Mucosa of stomach (tissue), 1 donor: ENCODE results near the gene SRSF6.
"Not testable (repeated sequence)": the region's sequence is repeated elsewhere in the genome, so short reads cannot be mapped to it uniquely, and the experiment has no call there.

Experiments
- H3K27me3 ChIP-seq: one replicate; pipeline ENCODE4 v1.7.0; 2013; ENCODE audit warnings: mild to moderate bottlenecking, low read length; ENCODE audit not compliant: control insufficient read depth, insufficient read depth
- H3K36me3 ChIP-seq: one replicate; pipeline ENCODE4 v1.7.0; 2013; ENCODE audit warnings: low read length; ENCODE audit not compliant: control insufficient read depth, insufficient read depth
- H3K4me1 ChIP-seq: one replicate; pipeline ENCODE4 v1.7.0; 2013; ENCODE audit warnings: mild to moderate bottlenecking, low read length; ENCODE audit not compliant: control insufficient read depth, insufficient read depth
- H3K4me3 ChIP-seq: one replicate; pipeline ENCODE4 v1.7.0; 2013; ENCODE audit warnings: low read length
- H3K9ac ChIP-seq: one replicate; pipeline ENCODE4 v1.7.0; 2013; ENCODE audit warnings: mild to moderate bottlenecking, low read length, moderate library complexity
- H3K9me3 ChIP-seq: one replicate; pipeline ENCODE4 v1.7.0; 2013; ENCODE audit warnings: mild to moderate bottlenecking, low read length, moderate library complexity; ENCODE audit not compliant: control insufficient read depth
- donor health status: Pancreatic carcinoma.

The SRSF6 gene

DNA sequence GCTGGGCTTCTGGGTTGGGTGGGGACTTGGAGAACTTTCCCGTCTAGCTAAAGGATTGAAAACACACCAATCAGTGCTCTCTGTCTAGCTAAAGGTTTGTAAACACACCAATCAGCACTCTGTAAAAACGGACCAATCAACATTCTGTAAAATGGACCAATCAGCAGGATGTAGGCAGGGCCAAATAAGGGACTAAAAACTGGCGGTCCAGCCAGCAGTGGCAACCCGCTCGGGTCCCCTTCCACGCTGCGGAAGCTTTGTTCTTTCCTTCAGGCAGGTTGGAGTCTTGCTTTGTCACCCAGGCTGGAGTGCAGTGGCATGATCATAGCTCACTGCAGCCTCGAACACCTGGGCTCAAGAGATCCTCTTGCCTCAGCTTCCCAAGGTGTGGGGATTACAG lies 1.4 kb upstream of the SRSF6 start:
- not testable (repeated sequence) for H3K4me3 ChIP-seq
- peak overlapping the region; percentile 100 for H3K9ac ChIP-seq

DNA sequence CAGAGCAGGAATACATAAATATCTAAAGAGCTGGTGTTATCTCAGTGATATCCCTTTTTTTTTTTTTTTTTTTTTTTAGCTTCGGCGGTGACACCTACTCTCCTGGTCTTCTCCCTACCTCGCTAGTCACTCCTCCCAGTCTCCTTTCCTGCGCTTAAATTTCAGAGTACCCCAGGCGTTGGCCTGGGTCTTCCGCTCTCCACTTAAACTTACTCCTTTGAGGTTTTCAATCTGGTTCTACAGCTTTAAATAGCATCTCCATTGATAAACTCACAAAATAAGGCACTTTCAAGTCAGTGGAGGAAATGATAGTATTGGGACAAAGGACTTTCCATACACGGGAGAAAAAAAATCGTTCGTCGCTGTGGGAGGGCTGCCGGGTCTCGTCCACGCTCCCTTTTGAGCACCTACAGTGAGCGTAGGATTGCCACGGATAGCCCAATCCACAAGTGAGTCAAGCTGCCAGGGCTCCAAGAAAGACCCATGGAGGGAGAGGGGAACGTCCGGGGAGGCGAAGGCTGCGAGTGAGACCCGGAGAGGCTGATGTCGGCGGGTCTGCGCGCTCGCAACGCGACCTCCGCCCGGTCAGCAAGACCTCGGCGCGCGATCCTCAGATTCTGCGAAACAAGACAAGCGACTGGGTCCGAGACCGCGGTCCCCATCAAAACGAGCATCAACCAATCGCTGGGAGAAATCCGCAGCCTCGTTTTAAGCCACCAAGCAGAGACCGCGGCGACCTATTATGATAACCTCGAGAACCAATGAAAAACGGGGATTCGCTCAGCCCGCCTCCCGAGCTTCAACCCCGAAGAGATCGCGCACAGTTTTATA lies 672 bp upstream of the SRSF6 start:
- Histone ChIP-seq H3K4me3 (peak overlapping the region; percentile 91), H3K9ac (peak overlapping the region; percentile 100), H3K27me3 (peaks cover 5% of the 10 kb centered on the region), H3K4me1 (peaks cover 9% of the 10 kb centered on the region), H3K9me3 (no peaks in the 10 kb centered on the region), H3K36me3 (no peaks in the 10 kb centered on the region)

More for the DNA sequence above, 1.4 kb upstream of the SRSF6 start:
- not testable (repeated sequence) for H3K36me3 ChIP-seq, H3K4me1 ChIP-seq, H3K9me3 ChIP-seq, H3K27me3 ChIP-seq

DNA sequence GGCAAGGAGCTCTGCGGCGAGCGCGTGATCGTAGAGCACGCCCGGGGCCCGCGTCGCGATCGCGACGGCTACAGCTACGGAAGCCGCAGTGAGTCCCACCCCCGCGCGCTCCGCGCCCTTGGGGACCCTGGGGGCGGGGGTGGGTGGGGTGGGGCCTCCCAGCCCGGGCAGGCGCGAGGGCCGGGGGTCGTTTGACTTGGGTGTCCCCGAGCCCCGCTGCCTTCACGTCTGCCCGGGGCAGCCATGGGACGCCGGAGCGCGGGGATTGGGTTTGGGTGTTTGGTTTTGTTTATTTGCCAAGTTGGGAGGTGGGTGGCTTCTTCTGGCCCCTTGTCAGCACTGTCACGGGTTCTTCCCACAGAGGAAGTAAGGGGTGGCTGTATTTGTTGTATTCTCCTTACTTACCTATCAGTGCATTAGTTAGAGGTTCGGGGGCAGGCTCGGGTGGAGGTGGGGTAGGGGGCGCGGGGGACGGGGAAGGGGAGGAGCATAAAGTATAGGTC lies 777 bp downstream of the SRSF6 start:
- Histone ChIP-seq H3K9me3 (no peaks in the 10 kb centered on the region), H3K4me3 (peak overlapping the region; percentile 91), H3K4me1 (peaks cover 9% of the 10 kb centered on the region), H3K36me3 (no peaks in the 10 kb centered on the region), H3K9ac (peak overlapping the region; percentile 100), H3K27me3 (peaks cover 5% of the 10 kb centered on the region)

DNA sequence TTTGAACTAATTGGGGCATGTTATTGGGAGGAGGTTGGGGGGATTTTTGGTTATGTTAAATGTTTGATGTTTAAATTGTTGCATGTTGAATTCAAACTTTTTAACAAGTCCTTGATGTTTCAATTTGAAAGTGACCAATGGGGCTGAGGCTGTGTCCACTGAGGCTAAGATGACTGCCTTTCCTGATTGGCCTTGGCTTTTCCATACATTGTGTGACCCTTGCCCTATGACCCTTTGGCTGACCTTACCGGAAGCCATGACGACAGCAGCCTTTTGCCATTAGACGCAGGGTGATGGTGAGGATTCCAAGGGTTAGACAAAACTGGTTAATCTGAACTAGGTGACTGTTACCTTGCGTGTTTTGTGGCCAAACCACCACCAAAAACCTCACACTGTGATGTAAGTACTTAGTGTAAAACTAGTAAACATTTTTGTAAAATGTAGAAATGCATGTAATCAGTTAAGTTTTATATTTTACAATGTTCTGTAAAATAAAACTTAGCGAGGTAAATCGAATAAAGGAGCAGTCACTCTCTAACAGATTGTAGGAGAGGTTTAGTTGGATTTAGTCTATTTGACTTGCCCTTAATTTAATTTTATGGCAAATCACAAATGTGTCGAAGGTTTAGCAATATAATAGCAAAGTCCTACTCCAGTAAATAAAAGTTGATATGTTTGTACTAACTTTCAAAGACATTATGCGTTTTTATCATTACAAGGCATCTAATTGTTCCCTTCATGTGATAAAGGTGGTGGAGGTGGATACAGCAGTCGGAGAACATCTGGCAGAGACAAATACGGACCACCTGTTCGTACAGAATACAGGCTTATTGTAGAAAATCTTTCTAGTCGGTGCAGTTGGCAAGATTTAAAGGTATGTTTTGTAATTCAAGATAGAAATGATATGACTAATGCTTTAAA lies 1.6 kb downstream of the SRSF6 start:
- peaks cover 2% of the 10 kb centered on the region for H3K36me3 ChIP-seq
- no peaks in the 10 kb centered on the region for H3K9me3 ChIP-seq
- peaks cover 5% of the 10 kb centered on the region for H3K27me3 ChIP-seq
- peak overlapping the region; percentile 65 for H3K9ac ChIP-seq
- peak overlapping the region; percentile 12 for H3K4me3 ChIP-seq
- peaks cover 9% of the 10 kb centered on the region for H3K4me1 ChIP-seq

DNA sequence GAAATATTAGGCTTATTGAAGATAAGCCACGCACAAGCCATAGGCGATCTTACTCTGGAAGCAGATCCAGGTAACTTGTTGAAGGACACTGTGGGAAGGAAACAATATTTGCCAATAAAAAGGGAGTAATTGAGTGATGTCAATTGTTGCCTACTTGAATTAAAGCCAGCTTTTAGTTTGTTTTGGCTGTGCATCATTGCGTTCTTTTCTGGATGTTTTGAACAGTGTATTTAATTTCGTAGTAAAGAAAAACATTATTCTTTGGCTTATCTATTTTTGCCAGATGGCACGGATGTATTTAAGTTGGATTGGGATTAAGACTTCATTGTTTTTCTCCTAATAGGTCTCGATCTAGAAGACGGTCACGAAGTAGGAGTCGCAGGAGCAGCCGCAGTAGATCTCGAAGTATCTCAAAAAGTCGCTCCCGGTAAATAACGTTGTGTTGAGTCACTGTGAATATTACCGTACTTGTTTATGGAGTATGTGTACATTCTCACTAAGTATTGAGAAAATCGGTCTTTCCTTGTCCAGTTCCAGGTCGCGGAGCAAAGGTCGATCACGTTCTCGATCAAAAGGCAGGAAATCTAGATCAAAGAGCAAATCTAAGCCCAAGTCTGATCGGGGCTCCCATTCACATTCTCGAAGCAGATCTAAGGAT lies 2.6 kb downstream of the SRSF6 start:
- Histone ChIP-seq H3K4me3 (no peak overlapping the region), H3K9ac (no peak overlapping the region), H3K4me1 (peaks cover 9% of the 10 kb centered on the region), H3K27me3 (no peaks in the 10 kb centered on the region), H3K36me3 (peaks cover 4% of the 10 kb centered on the region), H3K9me3 (no peaks in the 10 kb centered on the region)

DNA sequence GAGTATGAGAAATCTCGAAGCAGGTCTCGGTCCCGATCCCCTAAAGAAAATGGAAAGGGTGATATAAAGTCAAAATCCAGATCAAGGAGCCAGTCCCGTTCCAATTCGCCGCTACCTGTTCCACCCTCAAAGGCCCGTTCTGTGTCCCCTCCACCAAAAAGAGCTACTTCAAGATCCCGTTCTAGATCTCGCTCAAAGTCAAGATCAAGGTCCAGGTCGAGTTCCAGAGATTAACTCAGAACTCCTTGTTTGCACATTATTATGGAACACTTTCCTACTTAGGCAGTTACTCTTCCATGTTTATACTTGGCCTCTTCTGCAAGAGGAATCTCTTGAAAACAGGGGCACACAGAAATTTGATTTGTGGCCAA lies 3.1 kb downstream of the SRSF6 start:
- Histone ChIP-seq H3K36me3 (peaks cover 4% of the 10 kb centered on the region), H3K9ac (no peak overlapping the region), H3K4me1 (peaks cover 9% of the 10 kb centered on the region), H3K27me3 (no peaks in the 10 kb centered on the region), H3K9me3 (no peaks in the 10 kb centered on the region), H3K4me3 (no peak overlapping the region)

DNA sequence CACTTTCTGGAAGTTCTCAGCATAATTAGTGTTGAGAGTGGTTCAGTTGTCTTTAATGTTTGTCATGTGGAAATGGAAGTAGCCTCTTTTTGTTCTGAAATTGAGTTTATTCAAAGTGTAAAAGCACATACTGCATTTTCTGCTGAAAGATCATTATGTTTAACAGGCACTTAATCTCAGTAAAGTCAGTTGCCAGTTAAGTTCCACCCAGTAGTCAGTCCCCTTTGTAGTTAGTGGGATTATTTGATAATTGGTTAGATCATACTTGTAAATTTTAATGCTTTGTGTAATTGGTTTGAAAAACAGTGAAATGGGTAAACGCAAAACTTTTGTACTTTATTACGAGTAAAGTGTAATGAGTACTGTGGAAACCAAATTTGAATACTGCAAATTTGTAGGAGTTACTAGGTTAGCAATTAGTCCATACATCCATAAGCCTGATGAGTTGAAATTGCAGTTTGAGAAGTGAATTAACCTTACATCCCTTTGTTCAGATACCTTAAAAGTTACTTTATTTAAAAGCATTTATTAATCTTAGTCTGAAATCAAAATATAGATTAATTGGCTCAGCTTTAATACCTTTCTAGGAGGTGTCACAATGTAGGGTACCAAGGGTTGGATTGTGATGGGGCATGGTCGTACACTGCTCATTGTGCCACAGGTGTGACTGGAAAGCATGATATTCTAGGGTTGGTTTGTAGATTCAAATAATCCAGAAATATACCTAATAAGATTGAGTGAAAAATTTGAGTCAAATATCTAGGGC lies 4.4 kb downstream of the SRSF6 start:
- H3K4me3 ChIP-seq, result no peak overlapping the region
- H3K9me3 ChIP-seq, result no peaks in the 10 kb centered on the region
- H3K27me3 ChIP-seq, result no peaks in the 10 kb centered on the region
- peaks cover 4% of the 10 kb centered on the region for H3K4me1 ChIP-seq
- peaks cover 4% of the 10 kb centered on the region for H3K36me3 ChIP-seq
- H3K9ac ChIP-seq, result no peak overlapping the region

DNA sequence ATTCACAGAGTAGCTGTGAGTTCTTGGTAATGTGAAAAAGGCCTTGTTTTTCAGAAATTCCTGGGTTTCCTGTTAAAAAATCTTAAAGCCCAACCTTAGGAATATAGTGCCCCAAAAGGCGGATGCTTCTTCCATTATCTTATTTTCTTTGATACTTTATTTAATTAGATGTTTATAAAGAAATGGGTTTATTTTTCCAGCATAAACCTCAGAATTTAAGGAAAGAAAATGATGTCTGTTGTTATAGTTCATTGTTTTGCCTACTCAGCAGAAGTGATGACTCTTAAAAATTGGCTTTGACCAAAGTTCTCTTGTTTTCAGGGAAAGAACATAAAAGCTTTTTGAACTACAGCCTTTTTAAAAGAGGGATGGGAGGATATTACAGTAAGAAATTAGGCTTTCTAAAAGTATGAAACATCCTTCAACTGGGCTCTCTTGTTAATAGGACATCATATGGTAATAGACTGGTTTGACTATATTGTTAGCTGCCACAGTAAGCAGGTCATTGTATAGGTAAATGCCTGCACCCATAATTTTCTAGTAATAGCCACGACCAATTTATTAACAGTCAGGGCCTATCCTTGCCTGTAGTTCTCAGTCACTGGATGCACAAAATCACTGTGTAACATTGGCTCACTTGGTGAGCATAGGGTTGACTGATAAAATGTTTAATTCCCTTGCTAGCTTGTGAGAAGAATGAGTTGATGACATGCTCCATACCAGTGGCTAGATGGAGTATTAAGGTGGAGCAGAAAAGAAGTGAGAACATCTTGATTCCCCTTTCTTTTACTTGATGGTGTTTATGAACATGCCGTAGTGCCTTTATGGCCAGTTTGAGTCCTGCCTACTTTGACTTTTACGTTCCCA lies 5.2 kb downstream of the SRSF6 start:
- no peak overlapping the region for H3K4me3 ChIP-seq
- no peaks in the 10 kb centered on the region for H3K9me3 ChIP-seq
- H3K4me1 ChIP-seq, result peaks cover 4% of the 10 kb centered on the region
- H3K36me3 ChIP-seq, result peaks cover 4% of the 10 kb centered on the region
- H3K9ac ChIP-seq, result no peak overlapping the region
- H3K27me3 ChIP-seq, result no peaks in the 10 kb centered on the region

DNA sequence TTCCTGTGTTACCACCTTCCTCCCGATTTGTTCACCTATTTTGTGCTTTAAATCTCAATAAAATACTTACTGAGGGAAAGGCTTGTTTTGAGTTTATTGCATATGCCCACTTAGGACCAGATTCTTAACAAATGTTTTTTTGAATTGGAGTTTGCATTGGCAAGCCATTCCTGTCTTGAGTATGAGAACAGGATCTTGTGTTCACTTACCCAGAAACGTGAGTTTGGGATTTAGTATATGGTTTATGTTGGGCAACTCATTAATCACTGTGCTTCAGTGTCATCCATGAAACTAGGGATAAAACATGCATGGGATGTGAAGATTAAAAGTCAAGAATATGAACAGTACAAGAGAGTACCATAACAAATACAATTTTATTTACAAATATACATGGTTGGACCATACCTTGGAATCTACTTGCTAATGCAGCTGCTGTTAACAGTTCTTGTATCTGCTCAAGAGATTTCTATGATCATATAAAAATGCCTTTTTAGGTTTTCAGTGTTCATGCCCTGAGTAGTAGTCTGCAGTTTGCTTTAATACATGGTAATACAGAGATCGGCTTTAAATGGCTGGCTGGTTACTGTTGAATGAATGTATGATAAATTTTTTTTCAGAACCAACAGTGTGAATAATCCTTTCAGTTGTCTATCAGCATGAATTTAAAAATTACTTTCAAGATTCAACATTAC lies 6.0 kb downstream of the SRSF6 start:
- Histone ChIP-seq H3K36me3 (peaks cover 4% of the 10 kb centered on the region), H3K9ac (no peak overlapping the region), H3K4me3 (no peak overlapping the region), H3K9me3 (no peaks in the 10 kb centered on the region), H3K27me3 (no peaks in the 10 kb centered on the region), H3K4me1 (peaks cover 4% of the 10 kb centered on the region)

DNA sequence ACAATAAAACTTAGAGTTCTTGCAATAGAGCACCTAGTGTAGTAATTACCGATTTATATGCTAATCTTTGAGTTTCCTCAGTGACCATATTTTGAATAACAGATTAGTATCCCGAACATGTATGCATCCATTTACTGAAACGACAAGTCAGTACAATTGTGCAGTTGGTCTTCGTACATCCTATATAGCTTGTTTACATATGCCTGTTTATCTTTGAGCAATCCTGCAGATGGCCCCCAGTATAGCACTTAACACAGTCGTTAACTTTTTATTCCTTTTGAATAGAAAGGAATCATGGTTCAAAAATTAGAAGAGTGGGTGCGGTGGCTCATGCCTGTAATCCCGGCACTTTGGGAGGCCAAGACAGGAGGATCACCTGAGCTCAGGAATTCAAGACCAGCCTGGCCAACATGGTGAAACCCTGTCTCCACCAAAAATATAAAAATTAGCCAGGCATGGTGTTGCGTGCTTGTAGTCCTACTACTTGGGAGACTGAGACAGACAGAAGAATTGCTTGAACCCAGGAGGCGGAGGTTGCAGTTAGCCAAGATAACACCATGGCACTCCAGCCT lies 6.6 kb downstream of the SRSF6 start:
- Histone ChIP-seq H3K9me3 (no peaks in the 10 kb centered on the region), H3K36me3 (peaks cover 4% of the 10 kb centered on the region), H3K9ac (no peak overlapping the region), H3K4me1 (no peaks in the 10 kb centered on the region), H3K27me3 (no peaks in the 10 kb centered on the region), H3K4me3 (no peak overlapping the region)
